Stomach (tissue), 9 donors: ENCODE results near the gene PLCB1. TPM values are rescaled to one million over a fixed set of nuclear protein-coding genes. Genes with fewer than 3 reads are reported as not detected.

Source experiments
- DNase-seq, 2 donors: peaks; one replicate each; pipeline versions ENCODE4 v3.0.0 to v3.0.0-alpha.2; 2013 to 2019
- H3K27ac ChIP-seq, 5 donors: fragments of 200-600 bp in 4 of 5; sonication (generic) in 4 of 5; one replicate each; pipeline ENCODE4 v1.5.1; 2013 to 2019; ENCODE audit warnings: mild to moderate bottlenecking in 1 of 5, moderate library complexity in 1 of 5
- H3K27me3 ChIP-seq, 3 donors: fragments of 200-600 bp; sonication (generic); one replicate each; pipeline ENCODE4 v1.5.1; 2017 to 2019; ENCODE audit warnings: mixed run types in 1 of 3
- H3K36me3 ChIP-seq, 4 donors: fragments of 200-600 bp; sonication (generic); 1 replicate in 3 of 4; 2 replicates in 1 of 4; pipeline ENCODE4 v1.5.1; 2016 to 2019
- H3K4me1 ChIP-seq, 4 donors: fragments of 200-600 bp; sonication (generic); one replicate each; pipeline ENCODE4 v1.5.1; 2016 to 2019
- H3K4me3 ChIP-seq, 4 donors: fragments of 200-600 bp; sonication (generic) in 3 of 4; one replicate each; pipeline ENCODE4 v1.5.1; 2016 to 2019; ENCODE audit warnings: mild to moderate bottlenecking in 1 of 4
- H3K9me3 ChIP-seq, 4 donors: fragments of 200-600 bp; sonication (generic); one replicate each; pipeline ENCODE4 v1.5.1; 2016 to 2019
- EP300 ChIP-seq: sonication (generic); formaldehyde crosslinking; IDR thresholded peaks from one replicate; pipeline ENCODE4 v1.6.1; 2017; ENCODE audit warnings: antibody characterized with exemption
- POLR2A ChIP-seq, 4 donors: fragments of 450-650 bp; IDR thresholded peaks; one replicate each; pipeline ENCODE4 v1.6.1; 2016; ENCODE audit warnings: antibody characterized with exemption in 4 of 4, control low read depth in 2 of 4, mild to moderate bottlenecking in 1 of 4, moderate library complexity in 1 of 4
- POLR2AphosphoS5 ChIP-seq, 3 donors: sonication (generic); formaldehyde crosslinking; IDR thresholded peaks; one replicate each; pipeline ENCODE4 v1.6.1; 2016; ENCODE audit warnings: antibody characterized with exemption in 3 of 3
- WGBS, 5 donors: extraction: QIAGEN DNeasy Blood & Tissue Kit in 3 of 5; methylation state at CpG; one replicate each; pipeline versions ENCODE4 v1.1.5 to v1.1.7; 2013 to 2018; 5-methylcytosine and 5-hydroxymethylcytosine counted together
- intact Hi-C: fragments of 100-400 bp; cut with DNase I; formaldehyde crosslinking; loops from one replicate; pipeline ENCODE4 v1.15.1; 2023; ENCODE audit warnings: low total_unique reads
- polyA plus RNA-seq, 3 donors: library from polyadenylated mRNA; stranded (reverse); fragments of 200-250 nt; gene quantifications; one replicate each; pipeline ENCODE4 v1.2.3, GENCODE V29; 2013
- total RNA-seq, 5 donors: library from RNA; depleted of rRNA; stranded (reverse); fragments of >200 nt; gene quantifications; one replicate each; pipeline versions ENCODE4 v1.1.0 to v1.2.3, GENCODE V29; 2014 to 2016
- TF ChIP-seq, protein P1 (sequence below), 7 experiments: fragments of 450-650 bp in 4 of 7; fragments of 200-600 bp in 3 of 7; sonication (generic) in 3 of 7; IDR thresholded peaks; one replicate each; pipeline ENCODE4 v1.5.1; 2016 to 2019; ENCODE audit warnings: antibody characterized with exemption in 7 of 7, control low read depth in 2 of 7, mild to moderate bottlenecking in 1 of 7
- donor health status: healthy with polysubstance abuse.
- donor health status: Bipolar disorder and iron deficiency.
- donor health status: healthy.

PLCB1 gene
- total and polyA plus RNA-seq, 8 donors: 4.1 to 66.5 (median 11.7) TPM

DNA sequence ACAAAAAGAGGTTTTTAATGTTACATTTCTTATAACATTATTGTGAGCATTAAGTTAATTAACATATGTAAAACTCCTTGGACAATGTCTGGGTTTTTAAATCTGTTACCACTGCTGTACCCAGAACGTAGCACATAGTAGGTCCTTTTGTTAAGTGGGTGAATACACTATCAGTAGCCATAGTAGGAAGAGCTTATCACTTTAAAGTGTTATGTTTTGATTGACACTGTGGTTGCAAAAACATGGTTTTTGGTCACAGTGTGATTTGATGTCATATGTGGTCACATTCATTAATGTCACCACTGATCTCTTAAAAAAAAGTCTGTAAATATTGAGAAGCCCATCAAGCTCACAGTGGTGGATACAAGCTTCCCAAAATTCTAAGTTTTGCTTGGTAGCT lies 160.7 kb downstream of the PLCB1 start:
- Histone ChIP-seq H3K4me3 (no peak overlapping the region), H3K27me3 (no peaks in the 10 kb centered on the region), H3K9me3 (no peaks in the 10 kb centered on the region), H3K27ac (no peak overlapping the region), H3K4me1 (peaks cover 0 to 22% (median 7%) of the 10 kb centered on the region in 4 donors), H3K36me3 (no peaks in the 10 kb centered on the region)
- no peak for TF ChIP-seq POLR2AphosphoS5 (IDR thresholded peaks at IDR 0.05)
- no peak for TF ChIP-seq EP300
- no peak for TF ChIP-seq POLR2A (IDR thresholded peaks at IDR 0.05)
- TF ChIP-seq, protein P1, sequence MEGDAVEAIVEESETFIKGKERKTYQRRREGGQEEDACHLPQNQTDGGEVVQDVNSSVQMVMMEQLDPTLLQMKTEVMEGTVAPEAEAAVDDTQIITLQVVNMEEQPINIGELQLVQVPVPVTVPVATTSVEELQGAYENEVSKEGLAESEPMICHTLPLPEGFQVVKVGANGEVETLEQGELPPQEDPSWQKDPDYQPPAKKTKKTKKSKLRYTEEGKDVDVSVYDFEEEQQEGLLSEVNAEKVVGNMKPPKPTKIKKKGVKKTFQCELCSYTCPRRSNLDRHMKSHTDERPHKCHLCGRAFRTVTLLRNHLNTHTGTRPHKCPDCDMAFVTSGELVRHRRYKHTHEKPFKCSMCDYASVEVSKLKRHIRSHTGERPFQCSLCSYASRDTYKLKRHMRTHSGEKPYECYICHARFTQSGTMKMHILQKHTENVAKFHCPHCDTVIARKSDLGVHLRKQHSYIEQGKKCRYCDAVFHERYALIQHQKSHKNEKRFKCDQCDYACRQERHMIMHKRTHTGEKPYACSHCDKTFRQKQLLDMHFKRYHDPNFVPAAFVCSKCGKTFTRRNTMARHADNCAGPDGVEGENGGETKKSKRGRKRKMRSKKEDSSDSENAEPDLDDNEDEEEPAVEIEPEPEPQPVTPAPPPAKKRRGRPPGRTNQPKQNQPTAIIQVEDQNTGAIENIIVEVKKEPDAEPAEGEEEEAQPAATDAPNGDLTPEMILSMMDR (IDR thresholded peaks at IDR 0.05): no peak
- DNase-seq: no peak
- 59 to 84% (median 71%) methylated on average over 1 of the region's 1 CpG for WGBS, 5 donors
- intact Hi-C loops: no loop called here

DNA sequence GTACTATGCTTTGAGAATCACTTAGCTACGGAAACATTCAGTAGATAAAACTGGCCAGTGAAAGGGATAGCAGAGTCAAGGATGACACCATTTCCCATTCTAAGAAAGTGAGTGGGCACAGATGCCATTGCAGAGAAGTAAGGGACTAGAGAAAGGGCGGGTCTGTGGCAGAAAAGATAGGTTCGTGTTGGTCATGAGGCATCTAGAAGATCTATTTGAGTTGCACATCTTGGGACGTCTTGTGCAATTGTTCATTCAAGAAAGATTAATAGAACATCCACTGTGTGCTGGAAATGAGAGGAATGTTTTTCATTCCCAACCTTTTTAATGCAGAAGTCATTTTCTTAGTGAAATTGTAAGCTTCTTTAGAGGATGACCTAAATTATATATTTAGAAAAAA lies 161.7 kb downstream of the PLCB1 start:
- Histone ChIP-seq H3K27ac (no peak overlapping the region), H3K4me3 (no peak overlapping the region), H3K9me3 (no peaks in the 10 kb centered on the region), H3K36me3 (no peaks in the 10 kb centered on the region), H3K4me1 (peaks cover 0 to 22% (median 7%) of the 10 kb centered on the region in 4 donors), H3K27me3 (no peaks in the 10 kb centered on the region)
- WGBS, 5 donors: 83 to 89% (median 88%) methylated on average over 4 of the region's 4 CpGs
- TF ChIP-seq POLR2A (IDR thresholded peaks at IDR 0.05) (no peak), EP300 (no peak)
- TF ChIP-seq, protein P1 (IDR thresholded peaks at IDR 0.05): no peak
- intact Hi-C loops: no loop called here
- no peak for DNase-seq

DNA sequence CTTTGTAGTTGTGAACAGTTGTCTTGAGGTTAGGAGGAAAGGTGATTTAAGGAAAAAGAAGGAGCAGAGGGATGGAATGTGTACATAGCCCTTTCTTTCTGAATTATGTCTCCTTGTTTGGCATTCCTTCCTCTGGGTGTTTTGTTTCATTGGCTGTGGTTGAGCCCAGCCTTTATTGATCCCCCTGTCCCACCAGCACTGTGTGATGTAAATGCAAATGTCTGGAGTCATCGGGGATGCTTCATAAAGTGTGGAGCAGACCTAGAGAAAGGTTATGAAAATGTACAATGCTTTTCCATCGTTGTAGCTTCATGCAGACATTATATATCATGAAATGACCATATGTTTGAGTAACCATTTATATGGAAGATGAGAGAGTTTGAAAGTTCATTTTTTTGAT lies 164.5 kb downstream of the PLCB1 start:
- no peak overlapping the region for H3K27ac ChIP-seq
- H3K9me3 ChIP-seq: no peaks in the 10 kb centered on the region
- intact Hi-C loops: no loop called here
- no peaks in the 10 kb centered on the region for H3K27me3 ChIP-seq
- no peaks in the 10 kb centered on the region for H3K36me3 ChIP-seq
- 39 to 83% (median 60%) methylated on average over 2 of the region's 2 CpGs for WGBS, 5 donors
- H3K4me3 ChIP-seq: no peak overlapping the region
- TF ChIP-seq EP300: no peak
- TF ChIP-seq POLR2AphosphoS5 (IDR thresholded peaks at IDR 0.05): no peak
- TF ChIP-seq POLR2A (IDR thresholded peaks at IDR 0.05): no peak
- TF ChIP-seq, protein P1 (IDR thresholded peaks at IDR 0.05): no peak
- no peak for DNase-seq
- peaks cover 0 to 9% (median 3%) of the 10 kb centered on the region in 4 donors for H3K4me1 ChIP-seq

DNA sequence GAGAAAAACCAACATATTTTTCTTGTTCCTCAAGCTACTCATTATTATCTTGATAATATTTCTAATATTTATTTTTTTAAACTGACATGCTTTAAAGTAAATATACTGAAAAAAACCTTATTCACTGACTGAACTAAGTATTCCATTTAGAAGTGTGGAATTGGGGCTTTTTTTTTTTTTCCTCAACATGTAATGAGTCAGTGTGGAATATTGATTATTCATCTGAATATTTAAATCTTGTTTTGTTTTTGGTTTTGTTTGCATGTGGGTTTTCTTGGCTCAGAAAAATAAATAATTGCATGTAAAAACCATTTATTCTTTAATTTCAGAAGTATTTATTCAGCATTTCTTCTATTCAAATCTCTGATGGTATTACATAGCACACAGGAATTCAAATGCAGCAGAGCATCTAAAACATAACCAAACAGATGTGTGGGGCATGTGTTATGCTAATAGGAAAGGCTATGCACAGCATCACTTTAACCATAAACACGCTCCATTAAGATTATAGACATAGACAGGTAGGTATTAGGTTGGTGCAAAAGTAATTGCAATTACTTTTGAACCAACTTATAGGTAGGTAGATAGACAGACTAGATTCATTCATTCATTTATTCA lies 166.5 kb downstream of the PLCB1 start:
- H3K27ac ChIP-seq: no peak overlapping the region
- H3K27me3 ChIP-seq: no peaks in the 10 kb centered on the region
- DNase-seq: no peak
- TF ChIP-seq POLR2AphosphoS5 (IDR thresholded peaks at IDR 0.05): no peak
- TF ChIP-seq POLR2A (IDR thresholded peaks at IDR 0.05): no peak
- TF ChIP-seq EP300: no peak
- TF ChIP-seq, protein P1 (IDR thresholded peaks at IDR 0.05): no peak
- no peaks in the 10 kb centered on the region for H3K9me3 ChIP-seq
- intact Hi-C loops: no loop called here
- WGBS, 5 donors: 82 to 98% (median 94%) methylated on average over 1 of the region's 1 CpG
- H3K36me3 ChIP-seq: no peaks in the 10 kb centered on the region
- no peak overlapping the region for H3K4me3 ChIP-seq
- peaks cover 0 to 8% (median 2%) of the 10 kb centered on the region in 4 donors for H3K4me1 ChIP-seq
